GM19452 (cell line): ENCODE results near the gene NVL.

Experiments
- ATAC-seq: cut with Tn5 transposase; IDR thresholded peaks from one replicate; pipeline ENCODE4 v1.9.1; 2021; ENCODE audit not compliant: unreplicated experiment

NVL gene

GRCh38 chr1:224199679-224200078 is 130.3 kb downstream of the NVL start:
- no peak for ATAC-seq

DNA sequence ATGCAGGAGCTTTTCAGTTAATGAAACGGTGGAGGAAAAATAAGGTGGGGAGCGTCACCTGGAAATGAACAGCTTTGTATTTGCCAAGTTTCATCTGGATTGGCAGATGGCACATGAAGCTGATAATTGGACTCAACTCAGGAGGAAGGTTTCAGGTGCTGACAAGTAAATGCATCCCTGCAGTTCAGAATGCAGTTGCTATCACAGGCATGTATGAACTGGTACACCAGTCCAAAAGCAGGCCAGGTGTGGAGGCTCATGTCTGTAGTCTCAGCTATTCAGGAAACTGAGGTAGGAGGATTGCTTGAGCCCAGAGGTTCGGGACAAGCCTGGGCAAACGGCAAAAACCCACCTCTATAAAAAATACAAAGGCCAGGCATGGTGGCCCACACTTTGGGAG is 131.4 kb downstream of the NVL start:
- no peak for ATAC-seq

- no peak for ATAC-seq
Observed at GRCh38 chr1:224196813-224197600, 133.0 kb downstream of the NVL start.

DNA sequence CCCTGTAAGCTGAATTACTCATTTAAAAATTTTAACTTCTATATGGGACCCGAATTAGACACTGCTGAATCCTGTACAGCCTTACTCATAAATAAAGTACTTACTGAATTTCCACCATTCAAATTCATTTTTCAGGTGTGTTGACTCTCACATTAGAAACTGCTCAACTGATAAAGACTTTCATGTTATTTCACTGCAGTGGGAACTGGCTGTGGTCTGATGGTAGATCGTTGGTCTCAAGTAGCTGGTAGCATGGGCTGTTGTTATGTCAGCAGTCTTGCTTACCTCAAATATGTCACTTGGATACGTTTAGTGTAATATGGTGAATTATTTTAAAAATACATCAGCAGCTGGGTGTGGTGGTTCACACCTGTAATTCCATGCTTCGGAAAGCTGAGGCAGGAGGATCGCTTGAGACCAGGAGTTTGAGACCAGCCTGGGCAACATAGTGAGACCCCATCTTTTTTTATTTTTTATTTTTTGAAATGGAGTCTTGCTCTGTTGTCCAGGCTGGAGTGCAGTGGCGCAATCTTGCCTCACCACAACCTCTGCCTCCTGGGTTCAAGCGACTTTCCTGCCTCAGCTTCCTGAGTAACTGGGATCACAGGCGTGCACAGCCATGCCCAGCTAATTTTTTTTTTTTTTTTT is 136.5 kb downstream of the NVL start:
- ATAC-seq, result no peak

GRCh38 chr1:224192082-224192788 is 137.7 kb downstream of the NVL start:
- ATAC-seq, result no peak

GRCh38 chr1:224189561-224189960 is 140.4 kb downstream of the NVL start:
- ATAC-seq, result no peak

- ATAC-seq, result no peak
Observed at GRCh38 chr1:224188286-224188685, 141.7 kb downstream of the NVL start.

DNA sequence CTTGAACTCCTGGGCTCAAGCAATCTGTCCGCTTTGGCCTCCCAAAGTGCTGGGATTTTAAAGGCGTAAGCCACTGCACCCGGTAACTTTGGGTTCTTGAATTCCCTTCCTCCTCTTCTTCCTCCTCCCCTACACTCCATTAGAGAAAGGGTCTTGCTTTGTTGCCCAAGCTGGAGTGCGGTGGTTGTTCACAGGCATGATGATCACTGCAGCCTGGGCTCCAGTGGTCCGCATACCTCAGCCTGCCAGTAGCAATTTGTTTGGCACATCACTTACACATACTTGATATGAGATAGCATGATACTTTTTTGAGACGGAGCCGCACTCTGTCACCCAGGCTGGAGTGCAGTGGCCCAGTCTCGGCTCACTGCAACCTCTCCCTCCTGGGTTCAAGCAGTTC is 144.8 kb downstream of the NVL start:
- ATAC-seq, result no peak

DNA sequence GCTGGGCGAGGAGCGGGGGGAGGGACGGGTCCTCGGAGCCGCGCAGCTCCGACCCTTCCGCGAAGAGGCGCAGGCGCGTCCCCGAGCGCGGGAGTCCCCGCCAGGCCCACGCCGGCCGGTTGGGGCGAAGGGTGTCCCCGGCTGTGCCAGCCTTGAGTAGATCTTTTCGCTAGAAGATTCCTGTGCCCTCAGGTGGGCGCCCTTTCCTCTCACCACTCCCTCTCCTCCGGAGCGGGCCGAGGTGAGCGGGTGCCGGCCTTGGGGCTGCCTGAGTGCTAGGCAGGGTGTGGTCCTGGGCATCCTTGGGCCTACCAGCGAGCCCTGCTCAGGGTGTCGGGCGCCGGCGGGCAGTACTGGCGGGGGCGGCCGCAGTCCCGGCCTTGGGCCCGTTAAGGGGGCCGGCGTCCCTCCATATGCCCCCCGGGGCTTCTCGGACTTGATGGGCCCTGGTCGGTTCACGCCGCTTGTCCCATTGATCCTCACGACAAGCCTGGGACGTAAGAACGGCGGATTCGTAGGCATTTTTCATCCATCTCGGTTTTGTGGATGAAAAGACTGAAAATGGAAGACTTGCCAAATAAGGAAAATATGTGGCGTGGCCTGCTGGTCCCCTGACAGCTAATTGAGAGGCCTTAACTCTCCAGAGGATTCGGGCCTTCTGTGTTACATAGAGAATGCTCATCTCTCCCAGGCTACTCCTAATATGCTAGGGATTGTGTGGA is 146.2 kb downstream of the NVL start:
- peak; percentile 45 for ATAC-seq

GRCh38 chr1:224182866-224183590 is 146.9 kb downstream of the NVL start, which contains the start of gene DEGS1:
DEGS1 (plus strand) TSS chr1:224183240; CDS start chr1:224183337, 97 bp downstream.
- peak; percentile 64 for ATAC-seq

DNA sequence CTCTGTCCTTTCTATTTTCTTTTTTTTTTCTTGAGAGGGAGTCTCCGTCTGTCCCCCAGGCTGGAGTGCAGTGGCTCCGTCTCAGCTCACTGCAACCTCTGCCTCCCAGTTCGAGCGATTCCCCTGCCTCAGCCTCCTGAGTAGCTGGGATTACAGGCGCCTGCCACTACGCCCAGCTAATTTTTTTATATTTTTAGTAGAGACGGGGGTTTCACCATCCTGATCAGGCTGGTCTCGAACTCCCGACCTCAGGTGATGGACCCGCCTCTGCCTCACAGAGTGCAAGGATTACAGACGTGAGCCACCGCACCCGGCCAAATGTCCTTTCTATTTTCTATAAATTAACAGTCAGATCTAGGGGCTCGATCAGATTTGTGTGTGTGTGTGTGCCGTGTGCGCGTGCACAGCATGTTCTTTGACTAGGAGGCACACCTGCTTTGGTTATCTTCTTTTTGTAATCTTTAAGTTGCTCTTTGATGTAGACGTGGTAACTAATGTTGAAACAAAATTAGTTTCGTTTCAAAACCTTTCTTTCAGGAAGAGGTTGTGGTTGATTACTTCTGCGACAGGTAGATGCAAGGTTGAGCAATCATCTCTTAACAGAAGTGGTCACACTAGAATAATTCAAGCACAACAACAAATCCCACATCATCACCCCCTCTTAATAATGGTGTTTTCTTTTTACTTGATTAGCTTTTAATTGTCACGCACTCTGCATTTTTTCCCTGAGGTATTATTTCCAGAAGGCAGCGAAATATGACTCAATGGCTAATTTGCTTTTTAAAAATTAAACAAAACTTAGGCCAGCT is 147.7 kb downstream of the NVL start:
- peak; percentile 44 for ATAC-seq

- no peak for ATAC-seq
Observed at GRCh38 chr1:224181453-224181810, 148.5 kb downstream of the NVL start.

DNA sequence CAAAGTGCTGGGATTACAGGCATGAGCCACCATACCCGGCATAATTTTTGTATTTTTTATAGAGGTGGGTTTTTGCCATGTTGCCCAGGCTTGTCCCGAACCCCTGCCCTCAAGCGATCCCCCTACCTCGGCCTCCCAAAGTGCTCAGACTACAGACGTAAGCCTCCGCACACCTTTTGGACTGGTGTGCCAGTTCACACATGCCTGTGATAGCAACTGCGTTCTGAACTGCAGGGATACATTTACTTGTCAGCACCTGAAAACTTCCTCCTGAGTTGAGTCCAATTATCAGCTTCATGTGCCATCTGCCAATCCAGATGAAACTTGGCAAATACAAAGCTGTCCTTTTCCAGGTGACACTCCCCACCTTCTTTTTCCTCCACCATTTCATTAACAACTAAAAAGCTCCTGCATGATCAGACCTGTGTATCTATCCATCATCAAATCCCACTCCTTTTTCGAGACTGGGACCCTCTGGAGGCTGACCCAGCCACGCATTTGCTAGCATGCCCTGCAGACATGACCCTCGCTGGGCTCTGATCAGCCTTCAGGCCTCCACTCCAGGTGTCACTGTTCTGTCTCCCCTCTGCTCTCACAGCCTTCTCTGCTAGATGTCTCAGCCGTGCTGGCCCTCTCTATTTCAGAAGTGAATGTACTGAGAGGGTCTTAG is 149.1 kb downstream of the NVL start:
- ATAC-seq, result no peak

GRCh38 chr1:224178894-224179293 is 151.1 kb downstream of the NVL start:
- ATAC-seq, result no peak

DNA sequence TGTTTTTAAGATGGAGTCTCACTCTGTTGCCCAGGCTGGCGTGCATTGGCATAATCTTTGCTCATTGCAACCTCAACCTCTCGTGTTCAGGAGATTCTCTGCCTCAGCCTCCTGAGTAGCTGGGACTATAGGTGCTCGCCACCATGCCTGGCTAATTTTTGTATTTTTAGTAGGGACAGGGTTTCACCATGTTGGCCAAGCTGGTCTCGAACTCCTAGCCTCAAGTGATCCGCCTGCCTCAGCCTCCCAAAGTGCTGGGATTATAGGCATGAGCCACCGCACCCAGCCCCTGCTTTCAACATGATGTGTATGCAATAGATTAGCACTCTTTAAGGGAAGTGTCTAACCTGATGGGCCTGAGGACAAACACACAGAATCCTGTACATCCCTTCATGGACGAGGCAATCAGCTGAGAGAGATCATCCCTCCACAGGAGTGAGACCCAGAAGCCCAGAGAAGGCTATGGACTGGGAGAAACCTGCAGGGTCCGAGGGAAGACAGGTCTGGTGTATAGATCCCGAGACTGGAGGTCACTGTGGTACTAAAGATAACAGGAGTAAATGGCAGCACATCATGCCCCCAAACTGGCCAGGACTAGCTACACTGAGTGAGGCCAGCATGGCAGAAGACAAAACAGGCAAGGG is 152.5 kb downstream of the NVL start:
- no peak for ATAC-seq
